Suppressor macrophage treated with lipopolysaccharide for 4 hours (primary cell): ENCODE measurements around the gene SERHL2.
"Not testable (repeated sequence)": the region's sequence is repeated elsewhere in the genome, so short reads cannot be mapped to it uniquely, and the experiment has no call there.

Source experiments
- DNase-seq: peaks from one replicate; pipeline ENCODE4 v3.0.0-alpha.2; 2020

SERHL2 gene

GRCh38 chr22:42608823-42609361, 55.1 kb downstream of the SERHL2 start:
- DNase-seq, result no peak

- DNase-seq, result no peak
Observed at GRCh38 chr22:42610186-42610585, 56.4 kb downstream of the SERHL2 start.

- peak; percentile 22 for DNase-seq
Observed at GRCh38 chr22:42611051-42611450, 57.3 kb downstream of the SERHL2 start.

- no peak for DNase-seq
Observed at GRCh38 chr22:42612336-42612735, 58.6 kb downstream of the SERHL2 start.

GRCh38 chr22:42613872-42614301, 60.1 kb downstream of the SERHL2 start:
- peak; percentile 87 for DNase-seq

GRCh38 chr22:42614312-42615091, 60.7 kb downstream of the SERHL2 start, which contains the start of gene POLDIP3:
Gene POLDIP3 (minus strand): TSS chr22:42614883. CDS start chr22:42614857, 26 bp downstream.
- DNase-seq, result peak; percentile 100

GRCh38 chr22:42615092-42615859, 61.5 kb downstream of the SERHL2 start:
- DNase-seq, result peak; percentile 98

GRCh38 chr22:42615860-42616175, 62.1 kb downstream of the SERHL2 start:
- not testable (repeated sequence) for DNase-seq

GRCh38 chr22:42617155-42617983, 63.6 kb downstream of the SERHL2 start:
- DNase-seq, result no peak

GRCh38 chr22:42619261-42620063, 65.7 kb downstream of the SERHL2 start:
- no peak for DNase-seq

- no peak for DNase-seq
Observed at GRCh38 chr22:42620084-42620483, 66.3 kb downstream of the SERHL2 start.

- DNase-seq, result peak; percentile 55
Observed at GRCh38 chr22:42621505-42622002, 67.8 kb downstream of the SERHL2 start.

GRCh38 chr22:42622061-42622710, 68.4 kb downstream of the SERHL2 start:
- DNase-seq, result no peak

- DNase-seq, result no peak
Observed at GRCh38 chr22:42623301-42623751, 69.6 kb downstream of the SERHL2 start.
